Occipital lobe (tissue), 2 donors: Measurements from ENCODE around the gene WNT5A. TPM values are rescaled to one million over a fixed set of nuclear protein-coding genes. Genes with fewer than 3 reads are reported as not detected.

Experiments used
- DNase-seq: peaks from one replicate; lab custom pipeline; 2025; lab: John Stamatoyannopoulos, UW
- total RNA-seq: library from RNA; depleted of rRNA; stranded (reverse); fragments of >200 nt; gene quantifications from one replicate; pipeline ENCODE4 v1.2.3, GENCODE V29; 2014

WNT5A gene
- 6.6 TPM for total RNA-seq

- no peak for DNase-seq
These were observed at the start of gene WNT5A for GRCh38 chr3:55486857-55487380. Gene WNT5A (minus strand): TSS chr3:55487306. CDS start chr3:55486985, 321 bp downstream.

GRCh38 chr3:55534876-55535275, 47.8 kb upstream of the WNT5A start:
- no peak for DNase-seq

- no peak for DNase-seq
These were observed 45.7 kb upstream of the WNT5A start for GRCh38 chr3:55532806-55533205.

GRCh38 chr3:55531321-55531720, 44.2 kb upstream of the WNT5A start:
- no peak for DNase-seq

- DNase-seq, result no peak
These were observed 40.3 kb upstream of the WNT5A start for GRCh38 chr3:55527361-55527760.

GRCh38 chr3:55526332-55527030, 39.4 kb upstream of the WNT5A start:
- DNase-seq, result no peak

- DNase-seq, result no peak
These were observed 38.3 kb upstream of the WNT5A start for GRCh38 chr3:55525436-55525835.

- DNase-seq, result no peak
These were observed 37.6 kb upstream of the WNT5A start for GRCh38 chr3:55524565-55525244.

GRCh38 chr3:55523471-55523870, 36.4 kb upstream of the WNT5A start:
- no peak for DNase-seq

- no peak for DNase-seq
These were observed 34.8 kb upstream of the WNT5A start for GRCh38 chr3:55521738-55522421.

GRCh38 chr3:55521064-55521737, 34.1 kb upstream of the WNT5A start:
- DNase-seq, result no peak

GRCh38 chr3:55519019-55519418, 31.9 kb upstream of the WNT5A start:
- DNase-seq, result no peak

GRCh38 chr3:55518451-55518850, 31.3 kb upstream of the WNT5A start:
- DNase-seq, result no peak

- DNase-seq, result no peak
These were observed 29.4 kb upstream of the WNT5A start for GRCh38 chr3:55516392-55517030.

- DNase-seq, result no peak
These were observed 28.6 kb upstream of the WNT5A start for GRCh38 chr3:55515550-55516246.

GRCh38 chr3:55514962-55515361, 27.9 kb upstream of the WNT5A start:
- no peak for DNase-seq

- DNase-seq, result no peak
These were observed 25.7 kb upstream of the WNT5A start for GRCh38 chr3:55512571-55513343.

GRCh38 chr3:55511895-55512570, 24.9 kb upstream of the WNT5A start:
- DNase-seq, result no peak

GRCh38 chr3:55508335-55508734, 21.2 kb upstream of the WNT5A start:
- DNase-seq, result no peak
